Testis (tissue), 2 donors: ENCODE results near the gene OPCML.

Experiments used
- POLR2A ChIP-seq: fragments of 450-650 bp; IDR thresholded peaks from one replicate; pipeline ENCODE4 v1.6.1; 2017; ENCODE audit warnings: antibody characterized with exemption, mild to moderate bottlenecking, moderate library complexity
- TF ChIP-seq, protein P1 (sequence below), 3 experiments: fragments of 450-650 bp in 2 of 3; fragments of 200-600 bp in 1 of 3; sonication (generic) in 1 of 3; IDR thresholded peaks; one replicate each; pipeline ENCODE4 v1.5.1; 2016 to 2019; ENCODE audit warnings: antibody characterized with exemption in 3 of 3, mild to moderate bottlenecking in 2 of 3, moderate library complexity in 1 of 3

DNA sequence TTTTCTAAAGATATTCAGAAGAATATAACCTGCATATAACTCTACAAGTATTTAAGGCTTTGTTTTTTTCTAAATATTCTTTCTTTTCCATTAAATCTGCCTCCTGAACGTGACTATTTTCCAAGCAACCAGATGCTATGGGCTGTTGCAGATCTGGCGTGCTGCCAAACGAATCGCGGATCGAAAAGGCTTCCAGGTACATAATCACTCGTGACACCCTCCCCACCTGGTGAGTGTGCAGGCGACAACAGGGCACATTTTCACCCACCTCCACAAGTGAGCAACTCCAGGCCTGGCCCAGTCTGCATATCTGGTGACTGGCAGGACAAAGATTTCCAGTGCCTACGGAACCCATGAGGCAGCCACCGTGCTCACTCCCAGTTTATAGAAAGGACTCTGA lies 660.1 kb downstream of the OPCML start:
- TF ChIP-seq, protein P1, sequence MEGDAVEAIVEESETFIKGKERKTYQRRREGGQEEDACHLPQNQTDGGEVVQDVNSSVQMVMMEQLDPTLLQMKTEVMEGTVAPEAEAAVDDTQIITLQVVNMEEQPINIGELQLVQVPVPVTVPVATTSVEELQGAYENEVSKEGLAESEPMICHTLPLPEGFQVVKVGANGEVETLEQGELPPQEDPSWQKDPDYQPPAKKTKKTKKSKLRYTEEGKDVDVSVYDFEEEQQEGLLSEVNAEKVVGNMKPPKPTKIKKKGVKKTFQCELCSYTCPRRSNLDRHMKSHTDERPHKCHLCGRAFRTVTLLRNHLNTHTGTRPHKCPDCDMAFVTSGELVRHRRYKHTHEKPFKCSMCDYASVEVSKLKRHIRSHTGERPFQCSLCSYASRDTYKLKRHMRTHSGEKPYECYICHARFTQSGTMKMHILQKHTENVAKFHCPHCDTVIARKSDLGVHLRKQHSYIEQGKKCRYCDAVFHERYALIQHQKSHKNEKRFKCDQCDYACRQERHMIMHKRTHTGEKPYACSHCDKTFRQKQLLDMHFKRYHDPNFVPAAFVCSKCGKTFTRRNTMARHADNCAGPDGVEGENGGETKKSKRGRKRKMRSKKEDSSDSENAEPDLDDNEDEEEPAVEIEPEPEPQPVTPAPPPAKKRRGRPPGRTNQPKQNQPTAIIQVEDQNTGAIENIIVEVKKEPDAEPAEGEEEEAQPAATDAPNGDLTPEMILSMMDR (IDR thresholded peaks at IDR 0.05): no peak
- no peak for TF ChIP-seq POLR2A
